Right lobe of liver (tissue), 6 donors: ENCODE measurements around the gene LGMN. TPM values are rescaled to one million over a fixed set of nuclear protein-coding genes. Genes with fewer than 3 reads are reported as not detected.

Experiments
- ATAC-seq, 4 donors: fragments of 200-7000 bp; cut with Tn5 transposase; one replicate each; pipeline ENCODE4 v1.9.1; 2020; ENCODE audit warnings: mild to moderate bottlenecking in 4 of 4, moderate library complexity in 4 of 4
- DNase-seq, 3 donors: peaks; one replicate each; pipeline ENCODE4 v3.0.0-alpha.2; 2020
- H3K27ac ChIP-seq, 3 donors: fragments of 200-600 bp; one replicate each; pipeline ENCODE4 v1.8.0; 2022
- H3K27me3 ChIP-seq, 2 donors: fragments of 200-600 bp; one replicate each; pipeline ENCODE4 v1.8.0; 2022
- H3K36me3 ChIP-seq, 4 donors: fragments of 200-600 bp; sonication (generic) in 1 of 4; one replicate each; pipeline versions ENCODE4 v1.5.1 to v1.8.0; 2017 to 2022; ENCODE audit warnings: control low read depth in 1 of 4
- H3K4me1 ChIP-seq, 4 donors: fragments of 200-600 bp; sonication (generic) in 1 of 4; one replicate each; pipeline versions ENCODE4 v1.5.1 to v1.8.0; 2017 to 2022; ENCODE audit warnings: control low read depth in 1 of 4
- H3K4me3 ChIP-seq, 3 donors: fragments of 200-600 bp; one replicate each; pipeline ENCODE4 v1.8.0; 2022
- H3K9me3 ChIP-seq, 4 donors: fragments of 200-600 bp; sonication (generic) in 1 of 4; one replicate each; pipeline versions ENCODE4 v1.5.1 to v1.8.0; 2017 to 2022; ENCODE audit warnings: control low read depth in 1 of 4
- POLR2A ChIP-seq: fragments of 450-650 bp; IDR thresholded peaks from one replicate; pipeline ENCODE4 v1.6.1; 2017; ENCODE audit warnings: antibody characterized with exemption, mild to moderate bottlenecking
- WGBS: methylation state at CpG from one replicate; pipeline ENCODE4 v1.1.6; 2018; ENCODE audit warnings: low coverage, low lambda C conversion rate; ENCODE audit not compliant: insufficient coverage; ENCODE audit errors: missing lambda C conversion rate; 5-methylcytosine and 5-hydroxymethylcytosine counted together
- intact Hi-C, 2 donors: fragments of 100-400 bp; cut with DNase I; formaldehyde crosslinking; loops; one replicate each; pipeline versions ENCODE4 v1.11.2 to v1.14.1; 2022
- total RNA-seq, 6 experiments: library from RNA; depleted of rRNA in 2 of 6; stranded (reverse); fragments of >200 nt in 2 of 6; fragmentation: NEBNext Ultra II Directional in 3 of 6; extraction: Animal tissue kit (Norgen Biotek cat#: 25700) in 3 of 6; gene quantifications; one replicate each; pipeline versions ENCODE4 v1.1.0 to v1.2.4, GENCODE V29; 2016 to 2023
- TF ChIP-seq, protein P1 (sequence below), 4 donors: fragments of 200-600 bp in 3 of 4; fragments of 450-650 bp in 1 of 4; IDR thresholded peaks; one replicate each; pipeline versions ENCODE4 v1.5.1 to v1.8.0; 2016 to 2022; ENCODE audit warnings: antibody characterized with exemption in 4 of 4, mild to moderate bottlenecking in 2 of 4
- donor health status: DM: no; HTN: yes; CAD: no.
- donor health status: DM: no; HTN: no; CAD: no.
- donor health status: DM: no; HTN: no; CAD: no.
- donor health status: DM: no; HTN: yes; CAD: no.
- donor health status: DM: no; HTN: yes; CAD: no.

The LGMN gene
- total RNA-seq, 6 experiments from 2014 or later: 39.6 to 111 (median 49.3) TPM

DNA sequence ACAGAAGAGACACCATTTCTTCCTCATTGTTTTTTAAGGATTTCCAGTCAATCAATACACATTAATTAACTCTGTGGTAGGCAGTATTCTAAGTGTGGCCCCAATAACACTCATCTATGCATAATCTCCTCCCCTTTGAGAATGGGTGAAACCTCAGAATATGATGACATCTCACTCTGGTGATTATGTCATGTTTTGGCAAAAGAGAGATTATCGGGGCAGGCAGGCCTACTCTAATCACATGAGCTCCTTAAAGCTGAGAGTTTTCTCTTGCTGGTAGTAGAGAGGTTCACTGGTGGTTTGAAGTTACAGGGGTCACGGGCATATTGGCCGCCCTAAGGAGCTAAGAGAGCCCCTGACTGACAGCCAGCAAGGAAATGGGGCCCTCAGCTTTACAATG is 7.1 kb upstream of the LGMN start:
- WGBS: 35% methylated on average over 2 of the region's 3 CpGs
- no peak overlapping the region for H3K4me3 ChIP-seq
- H3K36me3 ChIP-seq: no peaks in the 10 kb centered on the region
- no peak overlapping the region for H3K27ac ChIP-seq
- H3K9me3 ChIP-seq: no peaks in the 10 kb centered on the region
- intact Hi-C loops: no loop called here
- ATAC-seq (peak in 2 of 4 donors; percentile 7 to 33), DNase-seq (no peak)
- TF ChIP-seq, protein P1, sequence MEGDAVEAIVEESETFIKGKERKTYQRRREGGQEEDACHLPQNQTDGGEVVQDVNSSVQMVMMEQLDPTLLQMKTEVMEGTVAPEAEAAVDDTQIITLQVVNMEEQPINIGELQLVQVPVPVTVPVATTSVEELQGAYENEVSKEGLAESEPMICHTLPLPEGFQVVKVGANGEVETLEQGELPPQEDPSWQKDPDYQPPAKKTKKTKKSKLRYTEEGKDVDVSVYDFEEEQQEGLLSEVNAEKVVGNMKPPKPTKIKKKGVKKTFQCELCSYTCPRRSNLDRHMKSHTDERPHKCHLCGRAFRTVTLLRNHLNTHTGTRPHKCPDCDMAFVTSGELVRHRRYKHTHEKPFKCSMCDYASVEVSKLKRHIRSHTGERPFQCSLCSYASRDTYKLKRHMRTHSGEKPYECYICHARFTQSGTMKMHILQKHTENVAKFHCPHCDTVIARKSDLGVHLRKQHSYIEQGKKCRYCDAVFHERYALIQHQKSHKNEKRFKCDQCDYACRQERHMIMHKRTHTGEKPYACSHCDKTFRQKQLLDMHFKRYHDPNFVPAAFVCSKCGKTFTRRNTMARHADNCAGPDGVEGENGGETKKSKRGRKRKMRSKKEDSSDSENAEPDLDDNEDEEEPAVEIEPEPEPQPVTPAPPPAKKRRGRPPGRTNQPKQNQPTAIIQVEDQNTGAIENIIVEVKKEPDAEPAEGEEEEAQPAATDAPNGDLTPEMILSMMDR (IDR thresholded peaks at IDR 0.05): no peak
- no peak for TF ChIP-seq POLR2A
- H3K27me3 ChIP-seq: no peaks in the 10 kb centered on the region
- H3K4me1 ChIP-seq: peaks cover 0 to 11% (median 3%) of the 10 kb centered on the region in 4 donors

DNA sequence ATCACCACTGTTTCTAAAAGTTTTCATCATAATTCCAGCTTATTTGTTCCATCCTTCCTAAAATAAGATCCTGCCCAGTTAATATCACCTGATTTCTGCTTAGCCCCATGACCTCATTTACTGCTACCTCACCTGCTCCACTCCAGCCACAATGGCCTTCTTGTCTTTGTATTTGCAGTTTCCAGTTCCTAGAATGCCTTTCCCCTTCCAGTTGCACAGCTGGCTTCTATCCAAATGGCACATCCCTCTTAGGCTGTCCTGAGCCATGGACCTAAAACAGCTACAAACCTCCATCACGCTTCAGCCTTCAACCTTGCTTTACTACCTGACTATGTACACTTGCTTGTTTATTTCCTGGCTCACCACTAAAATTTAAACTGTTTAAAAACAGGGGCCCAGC is 6.5 kb upstream of the LGMN start:
- ATAC-seq: peak in 1 of 4 donors; percentile 30

DNA sequence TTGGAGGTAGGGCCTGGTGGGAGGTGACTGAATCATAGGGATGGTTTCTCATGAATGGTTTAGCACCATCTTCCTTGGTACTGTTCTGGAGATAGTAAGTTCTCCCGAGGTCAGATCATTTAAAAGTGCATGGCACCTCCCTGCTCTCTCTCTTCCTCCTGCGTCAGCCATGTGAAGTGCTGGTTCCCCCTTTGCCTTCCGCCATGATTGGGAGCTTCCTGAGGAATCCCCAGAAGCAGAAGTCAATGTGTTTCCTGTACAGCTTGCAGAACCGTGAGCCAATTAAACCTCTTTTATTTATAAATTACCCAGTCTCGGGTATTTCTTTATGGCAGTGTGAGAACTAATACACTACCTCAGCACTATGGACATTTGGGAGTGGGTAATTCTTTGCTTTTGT is 4.8 kb upstream of the LGMN start:
- H3K9me3 ChIP-seq: no peaks in the 10 kb centered on the region
- H3K4me3 ChIP-seq: no peak overlapping the region
- 52% methylated on average over 3 of the region's 5 CpGs for WGBS
- ATAC-seq: peak in 2 of 4 donors; percentile 3 to 4
- no peaks in the 10 kb centered on the region for H3K27me3 ChIP-seq
- no peak for DNase-seq
- H3K27ac ChIP-seq: no peak overlapping the region
- intact Hi-C loops: no loop called here
- peaks cover 0 to 11% (median 3%) of the 10 kb centered on the region in 4 donors for H3K4me1 ChIP-seq
- H3K36me3 ChIP-seq: no peaks in the 10 kb centered on the region
- TF ChIP-seq, protein P1 (IDR thresholded peaks at IDR 0.05): no peak
- TF ChIP-seq POLR2A: no peak

More for the DNA sequence above, 6.5 kb upstream of the LGMN start:
- H3K4me1 ChIP-seq: peaks cover 0 to 11% (median 3%) of the 10 kb centered on the region in 4 donors
- no peaks in the 10 kb centered on the region for H3K36me3 ChIP-seq
- H3K4me3 ChIP-seq: no peak overlapping the region
- WGBS: 100% methylated on average over 1 of the region's 1 CpG
- intact Hi-C loops: no loop called here
- H3K27me3 ChIP-seq: no peaks in the 10 kb centered on the region
- no peaks in the 10 kb centered on the region for H3K9me3 ChIP-seq
- H3K27ac ChIP-seq: no peak overlapping the region
- no peak for DNase-seq
- TF ChIP-seq POLR2A: no peak
- TF ChIP-seq, protein P1 (IDR thresholded peaks at IDR 0.05): no peak

DNA sequence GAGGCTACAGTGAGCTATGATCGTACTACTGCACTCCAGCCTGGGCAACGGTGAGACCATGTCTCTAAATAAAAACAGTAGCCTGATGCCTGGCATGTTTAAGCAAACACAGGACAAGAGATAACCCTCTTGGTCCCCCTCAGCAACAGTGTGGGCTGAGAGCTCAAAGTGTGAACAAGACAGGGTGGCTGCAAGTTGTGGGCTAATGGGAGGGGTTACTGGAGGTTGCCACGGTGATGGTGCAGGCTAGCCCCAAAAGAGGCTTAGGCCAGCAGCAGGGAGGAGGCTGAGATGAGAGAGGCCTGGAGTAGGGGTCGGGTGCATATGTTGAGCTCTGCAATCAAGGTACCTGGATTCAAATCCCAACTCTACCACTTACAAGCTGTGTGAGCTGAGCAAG is 3.4 kb upstream of the LGMN start:
- intact Hi-C loops: no loop called here
- Histone ChIP-seq H3K27me3 (no peaks in the 10 kb centered on the region), H3K9me3 (no peaks in the 10 kb centered on the region), H3K4me1 (peaks cover 0 to 11% (median 3%) of the 10 kb centered on the region in 4 donors), H3K4me3 (no peak overlapping the region), H3K27ac (peak overlapping the region in 1 of 3 donors; percentile 62), H3K36me3 (no peaks in the 10 kb centered on the region)
- TF ChIP-seq, protein P1 (IDR thresholded peaks at IDR 0.05): no peak
- no peak for TF ChIP-seq POLR2A
- 74% methylated on average over 4 of the region's 4 CpGs for WGBS
- DNase-seq: no peak
- no peak for ATAC-seq

DNA sequence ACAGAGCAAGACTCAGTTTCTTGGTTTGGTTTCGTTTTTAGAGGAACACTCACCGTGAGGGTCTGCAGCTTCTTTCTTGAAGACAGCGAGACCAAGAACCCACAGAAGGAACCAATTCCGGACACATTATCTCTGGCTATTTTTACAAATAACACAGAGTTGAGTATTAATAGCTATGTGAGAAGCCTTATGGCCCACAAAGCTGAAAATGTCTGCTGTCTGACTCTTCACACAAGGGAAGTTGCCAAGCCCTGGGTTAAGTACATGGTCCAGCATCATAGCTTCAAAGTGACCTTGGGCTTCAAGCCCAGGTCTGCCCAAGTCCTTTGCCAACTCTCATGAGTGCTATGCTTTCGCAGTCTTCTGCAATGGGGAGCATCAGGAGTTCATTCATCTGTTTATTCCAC is 2.6 kb upstream of the LGMN start:
- Histone ChIP-seq H3K9me3 (no peaks in the 10 kb centered on the region), H3K36me3 (no peaks in the 10 kb centered on the region), H3K4me3 (no peak overlapping the region), H3K4me1 (peaks cover 0 to 11% (median 3%) of the 10 kb centered on the region in 4 donors), H3K27ac (peak overlapping the region in 1 of 3 donors; percentile 62), H3K27me3 (no peaks in the 10 kb centered on the region)
- intact Hi-C loops: no loop called here
- WGBS: 46% methylated on average over 5 of the region's 5 CpGs
- DNase-seq (peak in 2 of 3 donors; percentile 75), ATAC-seq (peak; percentile 9 to 59 (median 26))
- no peak for TF ChIP-seq POLR2A
- TF ChIP-seq, protein P1 (IDR thresholded peaks at IDR 0.05): no peak
